ENCODE results near the gene ARHGAP18. TPM values are rescaled to one million over a fixed set of nuclear protein-coding genes. Genes with fewer than 3 reads are reported as not detected.

ARHGAP18 gene
- total RNA-seq, 4 donors from 2014 or later, result 29.1 to 47.2 (median 38.5) TPM

DNA sequence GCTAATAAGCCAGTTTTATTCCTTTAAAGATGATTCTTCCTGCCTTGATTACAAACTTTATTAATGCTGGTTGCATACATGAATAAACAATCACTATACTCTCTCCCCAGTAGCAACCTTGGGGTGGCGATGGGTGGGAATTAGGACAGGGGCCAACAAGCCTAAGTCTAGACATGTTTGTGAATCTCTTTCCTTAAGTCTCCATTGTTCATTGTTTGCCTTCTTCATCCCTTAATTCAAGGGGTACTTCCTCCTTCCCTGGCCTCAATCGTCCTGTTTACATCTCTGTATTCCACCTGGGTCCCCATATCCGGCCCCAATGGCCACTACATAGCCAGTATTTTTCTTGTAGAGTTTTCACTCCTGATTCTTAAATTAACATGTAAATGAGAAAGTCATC is 66.0 kb downstream of the ARHGAP18 start:
- TF ChIP-seq, protein P1, sequence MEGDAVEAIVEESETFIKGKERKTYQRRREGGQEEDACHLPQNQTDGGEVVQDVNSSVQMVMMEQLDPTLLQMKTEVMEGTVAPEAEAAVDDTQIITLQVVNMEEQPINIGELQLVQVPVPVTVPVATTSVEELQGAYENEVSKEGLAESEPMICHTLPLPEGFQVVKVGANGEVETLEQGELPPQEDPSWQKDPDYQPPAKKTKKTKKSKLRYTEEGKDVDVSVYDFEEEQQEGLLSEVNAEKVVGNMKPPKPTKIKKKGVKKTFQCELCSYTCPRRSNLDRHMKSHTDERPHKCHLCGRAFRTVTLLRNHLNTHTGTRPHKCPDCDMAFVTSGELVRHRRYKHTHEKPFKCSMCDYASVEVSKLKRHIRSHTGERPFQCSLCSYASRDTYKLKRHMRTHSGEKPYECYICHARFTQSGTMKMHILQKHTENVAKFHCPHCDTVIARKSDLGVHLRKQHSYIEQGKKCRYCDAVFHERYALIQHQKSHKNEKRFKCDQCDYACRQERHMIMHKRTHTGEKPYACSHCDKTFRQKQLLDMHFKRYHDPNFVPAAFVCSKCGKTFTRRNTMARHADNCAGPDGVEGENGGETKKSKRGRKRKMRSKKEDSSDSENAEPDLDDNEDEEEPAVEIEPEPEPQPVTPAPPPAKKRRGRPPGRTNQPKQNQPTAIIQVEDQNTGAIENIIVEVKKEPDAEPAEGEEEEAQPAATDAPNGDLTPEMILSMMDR (IDR thresholded peaks at IDR 0.05), result no peak
- no peak for DNase-seq (ENCODE audit: low spot score)
- no peak for ATAC-seq (ENCODE audit: low FRiP score)

DNA sequence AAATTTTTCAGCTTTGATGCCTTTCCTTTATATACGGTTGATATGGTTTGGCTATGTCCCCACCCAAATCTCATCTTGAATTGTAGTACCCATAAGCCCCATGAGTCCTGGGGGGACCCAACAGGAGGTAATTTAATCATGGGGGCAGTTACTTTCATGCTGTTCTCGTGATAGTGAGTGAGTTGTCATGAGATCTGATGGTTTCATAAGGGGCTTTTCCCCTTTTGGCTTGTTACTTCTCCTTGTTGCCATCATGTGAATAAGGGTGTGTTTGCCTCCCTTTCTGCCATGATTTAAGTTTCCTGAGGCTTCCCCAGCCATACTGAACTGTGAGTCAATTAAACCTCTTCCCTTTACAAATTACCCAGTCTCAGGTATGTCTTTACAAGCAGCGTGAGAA is 66.8 kb downstream of the ARHGAP18 start:
- DNase-seq (ENCODE audit: low spot score) (no peak), ATAC-seq (ENCODE audit: low FRiP score) (no peak)
- TF ChIP-seq, protein P1 (IDR thresholded peaks at IDR 0.05), result no peak

DNA sequence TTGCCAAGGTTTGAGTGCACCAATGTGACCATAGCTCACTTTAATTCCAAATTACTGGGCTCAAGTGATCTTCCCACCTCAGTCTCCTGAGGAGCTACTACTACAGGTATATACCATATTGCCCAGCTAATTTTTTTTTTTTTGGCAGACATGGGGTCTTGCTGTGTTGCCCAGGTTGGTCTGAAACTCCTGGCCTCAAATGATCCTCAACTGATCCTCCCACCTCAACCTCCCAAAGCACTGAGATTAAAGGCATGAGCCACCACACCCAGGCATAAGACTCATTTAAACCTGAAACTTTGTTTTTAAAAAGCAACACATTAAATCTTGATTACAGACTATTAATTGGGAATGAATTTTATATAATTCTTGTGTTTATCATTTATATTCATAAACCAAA is 67.7 kb downstream of the ARHGAP18 start:
- DNase-seq (ENCODE audit: low spot score) (no peak), ATAC-seq (ENCODE audit: low FRiP score) (no peak)
- TF ChIP-seq, protein P1 (IDR thresholded peaks at IDR 0.05), result no peak

DNA sequence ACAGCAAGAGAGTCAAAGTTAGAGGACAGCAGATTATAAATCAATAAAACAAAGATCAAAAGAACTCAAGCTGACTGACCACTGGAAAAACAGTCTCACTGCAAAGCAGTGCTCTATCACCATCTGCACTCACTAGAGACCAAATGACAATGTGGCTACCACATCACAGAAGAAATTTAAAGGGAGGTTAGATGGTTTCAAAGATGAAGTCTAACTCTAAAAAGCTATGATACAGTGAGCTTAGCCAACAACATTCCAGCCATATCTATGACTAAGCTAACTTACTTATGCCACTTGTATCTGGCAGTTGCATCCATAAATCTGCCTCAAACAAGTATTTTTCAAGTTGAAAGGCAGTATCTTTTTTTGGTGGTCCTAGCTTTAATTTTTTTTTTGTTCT is 68.6 kb downstream of the ARHGAP18 start:
- ATAC-seq (ENCODE audit: low FRiP score) (no peak), DNase-seq (ENCODE audit: low spot score) (no peak)
- TF ChIP-seq, protein P1 (IDR thresholded peaks at IDR 0.05), result no peak

DNA sequence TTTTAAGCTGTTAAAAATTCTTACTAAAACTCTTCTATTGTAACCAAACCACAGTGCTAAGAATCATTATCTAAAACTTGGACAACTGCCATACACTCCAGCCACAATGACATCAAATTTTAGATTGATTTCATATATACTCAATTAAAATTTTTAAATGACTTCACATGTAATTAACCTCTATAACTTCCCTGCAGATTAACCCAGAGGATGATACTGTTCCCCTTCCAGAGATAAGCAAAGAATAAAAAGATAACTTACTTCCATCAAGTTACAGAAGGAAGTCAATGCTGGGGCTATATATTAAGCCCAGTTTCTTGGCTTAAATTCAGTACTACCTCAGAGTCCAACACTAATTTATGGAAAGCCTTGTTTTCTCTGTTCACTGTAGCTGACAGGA is 71.3 kb downstream of the ARHGAP18 start:
- DNase-seq (ENCODE audit: low spot score) (no peak), ATAC-seq (ENCODE audit: low FRiP score) (no peak)
- TF ChIP-seq, protein P1 (IDR thresholded peaks at IDR 0.05), result no peak

DNA sequence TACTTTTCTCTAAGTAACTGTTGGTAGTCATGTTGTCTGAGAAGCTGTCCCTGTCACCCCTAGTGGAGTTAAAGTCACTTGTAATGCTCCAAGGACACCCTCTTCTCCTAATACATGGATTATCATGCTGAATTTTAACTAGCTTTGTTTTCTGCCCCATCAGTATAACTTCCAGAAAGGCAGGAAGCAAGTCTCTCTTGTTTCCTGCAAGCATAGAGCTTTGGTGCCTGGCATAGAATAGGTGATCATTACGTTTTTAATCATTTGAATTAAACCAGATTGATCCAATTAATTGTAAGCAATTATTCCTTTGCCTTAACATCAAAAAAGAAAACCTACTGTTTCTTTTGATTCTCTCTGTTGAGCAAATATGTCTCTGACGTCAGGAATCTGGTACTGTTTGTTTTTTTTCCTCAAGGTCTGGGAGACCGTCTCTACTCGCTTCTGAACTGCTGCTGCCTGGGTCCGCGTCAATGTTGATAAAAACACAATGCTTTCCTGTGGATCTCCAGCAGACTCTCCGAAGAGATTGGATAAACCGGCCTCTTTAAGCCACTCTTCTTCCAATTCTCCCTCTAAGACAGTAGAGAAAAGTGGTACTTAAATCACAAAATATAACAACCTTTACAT is 71.8 kb downstream of the ARHGAP18 start:
- TF ChIP-seq, protein P1 (IDR thresholded peaks at IDR 0.05), result no peak
- ATAC-seq (ENCODE audit: low FRiP score) (no peak), DNase-seq (ENCODE audit: low spot score) (no peak)

DNA sequence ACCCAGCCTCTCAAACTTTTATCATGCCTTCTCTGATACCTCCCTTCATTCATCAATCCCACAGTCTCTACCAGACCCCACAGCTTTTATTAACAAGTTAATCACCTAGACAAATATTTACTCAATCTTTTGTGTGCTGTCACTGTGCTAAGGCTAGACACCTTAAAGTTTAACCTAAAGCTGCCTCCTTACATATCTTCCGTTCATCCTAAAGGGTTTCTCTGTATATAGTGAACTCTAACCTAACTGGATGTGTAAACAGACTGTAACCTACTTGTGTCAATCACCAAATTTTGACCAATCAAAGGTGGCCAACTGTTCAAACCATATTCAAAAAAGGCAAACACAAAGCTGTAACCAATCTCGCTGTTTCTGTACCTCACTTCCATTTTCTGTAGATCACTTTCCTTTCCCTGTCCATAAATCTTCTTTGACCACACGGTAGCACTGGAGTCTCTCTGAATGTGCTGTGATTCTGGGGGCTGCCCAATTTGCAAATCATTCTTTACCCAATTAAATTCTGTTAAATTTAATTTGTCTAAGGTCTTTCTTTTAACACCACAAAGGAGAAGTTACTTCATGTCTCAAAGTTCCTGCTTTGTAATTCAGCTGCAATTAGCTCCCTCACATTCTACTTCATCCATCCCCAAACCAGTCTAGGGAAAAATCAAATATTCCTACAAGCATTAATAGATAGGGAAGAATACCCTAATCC is 72.5 kb downstream of the ARHGAP18 start:
- ATAC-seq (ENCODE audit: low FRiP score), result no peak
- no peak for DNase-seq (ENCODE audit: low spot score)
- TF ChIP-seq, protein P1 (IDR thresholded peaks at IDR 0.05), result no peak
